ENCODE results near the gene RNF220.

DNA sequence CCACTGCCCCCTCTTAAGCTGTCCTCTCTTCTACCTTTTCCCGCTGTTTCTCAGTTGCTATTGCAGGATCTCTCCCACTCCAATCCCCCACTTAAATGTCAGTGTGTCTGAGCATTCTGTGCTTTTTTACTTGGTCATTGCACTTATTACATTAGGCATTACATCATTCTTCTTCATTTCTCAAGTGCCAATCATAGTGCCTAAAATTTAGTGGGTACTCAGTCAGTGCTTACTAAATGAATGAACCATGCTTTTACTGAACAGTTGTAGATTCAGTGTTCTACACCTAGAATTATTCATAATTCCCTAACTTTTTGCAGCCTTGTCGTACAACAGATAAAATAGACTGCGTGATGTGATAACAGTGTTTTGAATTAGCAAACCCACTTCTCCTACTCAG lies 288.8 kb downstream of the RNF220 start:
- TF ChIP-seq CTCF (IDR thresholded peaks at IDR 0.05; ENCODE audit: insufficient read depth, low read depth, low read length) (no peak), EZH2 (IDR thresholded peaks at IDR 0.05; ENCODE audit: insufficient read depth, low read length) (no peak)

Measured in astrocyte (in vitro differentiated cells and primary cell).